HG02759 (cell line): ENCODE data around the gene SMTNL2.
"Not testable (repeated sequence)": the region's sequence is repeated elsewhere in the genome, so short reads cannot be mapped to it uniquely, and the experiment has no call there.

Experiments
- ATAC-seq: cut with Tn5 transposase; IDR thresholded peaks from one replicate; pipeline ENCODE4 v1.9.1; 2021; ENCODE audit warnings: mild to moderate bottlenecking, moderate library complexity; ENCODE audit not compliant: unreplicated experiment

Gene SMTNL2

GRCh38 chr17:4599505-4600281 is 15.4 kb downstream of the SMTNL2 start:
- ATAC-seq, result no peak

- ATAC-seq, result no peak
Observed at GRCh38 chr17:4600563-4600962, 16.2 kb downstream of the SMTNL2 start.

DNA sequence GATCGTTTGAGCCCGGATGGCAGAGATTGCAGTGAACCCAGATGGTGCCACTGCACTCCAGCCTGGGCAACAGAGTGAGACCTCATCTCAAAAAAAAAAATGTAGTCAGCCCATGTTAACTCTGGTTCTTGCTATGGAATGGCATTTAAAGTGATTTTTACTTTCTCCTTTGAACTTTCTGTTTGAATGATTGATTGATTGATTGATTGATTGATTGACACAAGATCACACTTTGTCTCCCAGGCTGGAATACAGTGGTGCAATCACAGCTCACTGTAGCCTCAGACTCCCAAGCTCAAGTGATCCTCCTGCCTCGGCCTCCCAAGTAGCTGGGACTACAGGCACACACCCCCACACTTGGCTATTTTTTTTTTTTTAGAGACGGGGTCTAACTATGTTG is 17.0 kb downstream of the SMTNL2 start:
- no peak for ATAC-seq

DNA sequence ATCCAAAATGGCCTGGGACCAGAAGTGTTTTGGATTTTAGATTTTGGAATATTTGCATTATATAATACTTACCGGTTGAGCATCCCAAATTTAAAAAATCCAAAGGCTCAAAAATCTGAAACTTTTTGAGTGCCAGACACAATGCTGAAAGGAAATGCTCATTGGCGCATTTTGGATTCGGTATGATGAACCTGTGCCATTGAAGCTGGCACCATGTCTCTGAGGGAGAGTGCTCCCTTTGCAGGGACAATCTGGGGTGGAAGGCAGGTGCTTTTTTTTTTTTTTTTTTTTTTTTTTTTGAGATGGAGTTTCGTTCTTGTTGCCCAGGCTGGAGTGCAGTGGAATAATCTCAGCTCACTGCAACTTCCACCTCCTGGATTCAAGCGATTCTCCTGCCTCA is 17.7 kb downstream of the SMTNL2 start:
- ATAC-seq, result no peak

DNA sequence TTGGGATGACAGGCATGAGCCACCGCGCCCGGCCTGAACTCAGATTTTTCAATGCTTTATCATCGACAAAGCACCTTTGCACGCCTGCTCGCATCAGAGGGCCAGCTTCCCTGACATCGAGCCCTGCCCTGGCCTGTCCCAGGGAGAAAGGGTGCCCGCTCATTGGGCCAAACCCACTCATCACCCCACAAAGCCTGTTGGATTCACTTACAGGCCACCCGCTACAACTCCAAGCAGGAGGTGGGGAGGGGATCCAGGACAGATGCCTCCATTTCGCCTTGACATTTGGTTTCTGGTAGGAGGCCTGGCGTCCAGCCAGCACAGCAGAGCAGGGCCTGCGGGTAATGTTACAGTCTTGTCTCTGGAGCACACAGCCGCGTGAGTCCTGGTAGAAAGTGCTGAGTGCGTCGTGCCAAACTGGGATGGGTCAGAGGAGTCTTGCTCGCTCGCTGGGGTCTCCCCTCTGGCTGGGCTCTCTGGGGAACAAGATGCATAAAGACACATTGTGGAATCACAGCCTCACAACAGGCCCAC is 19.8 kb downstream of the SMTNL2 start:
- ATAC-seq, result no peak

DNA sequence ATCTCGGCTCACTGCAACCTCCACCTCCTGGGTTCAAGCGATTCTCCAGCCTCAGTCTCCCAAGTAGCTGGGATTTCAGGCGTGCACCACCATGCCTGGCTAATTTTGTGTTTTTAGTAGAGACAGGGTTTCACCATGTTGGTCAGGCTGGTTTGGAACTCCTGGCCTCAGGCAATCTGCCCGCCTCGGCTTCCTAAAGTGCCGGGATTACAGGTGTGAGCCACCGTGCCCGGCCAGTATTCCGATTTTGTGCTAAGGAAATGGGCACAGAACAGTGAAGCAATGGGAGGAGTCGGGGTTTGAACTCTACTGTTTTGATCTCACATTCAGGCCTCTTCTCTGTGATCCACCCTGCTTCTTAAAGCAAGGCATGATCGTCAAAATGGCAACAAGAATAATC is 20.4 kb downstream of the SMTNL2 start:
- not testable (repeated sequence) for ATAC-seq

DNA sequence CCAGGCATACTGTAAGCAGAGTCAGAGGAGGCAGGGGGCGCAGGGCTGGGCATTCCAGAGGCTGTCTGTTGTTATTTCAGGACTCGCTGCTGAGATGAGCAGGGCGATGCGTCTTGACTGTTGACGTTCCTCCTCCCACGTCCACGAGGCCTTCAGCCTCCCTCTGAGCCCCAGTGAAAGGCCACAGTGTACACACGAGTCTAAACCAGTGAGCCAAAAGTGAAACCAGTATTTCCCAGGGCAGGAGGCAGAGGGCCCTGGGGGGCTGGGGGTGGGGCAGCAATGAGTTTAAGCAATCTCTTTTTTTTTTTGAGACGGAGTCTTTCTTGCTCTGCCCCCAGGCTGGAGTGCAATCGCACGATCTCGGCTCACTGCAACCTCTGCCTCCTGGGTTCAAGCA is 21.5 kb downstream of the SMTNL2 start:
- ATAC-seq, result no peak

DNA sequence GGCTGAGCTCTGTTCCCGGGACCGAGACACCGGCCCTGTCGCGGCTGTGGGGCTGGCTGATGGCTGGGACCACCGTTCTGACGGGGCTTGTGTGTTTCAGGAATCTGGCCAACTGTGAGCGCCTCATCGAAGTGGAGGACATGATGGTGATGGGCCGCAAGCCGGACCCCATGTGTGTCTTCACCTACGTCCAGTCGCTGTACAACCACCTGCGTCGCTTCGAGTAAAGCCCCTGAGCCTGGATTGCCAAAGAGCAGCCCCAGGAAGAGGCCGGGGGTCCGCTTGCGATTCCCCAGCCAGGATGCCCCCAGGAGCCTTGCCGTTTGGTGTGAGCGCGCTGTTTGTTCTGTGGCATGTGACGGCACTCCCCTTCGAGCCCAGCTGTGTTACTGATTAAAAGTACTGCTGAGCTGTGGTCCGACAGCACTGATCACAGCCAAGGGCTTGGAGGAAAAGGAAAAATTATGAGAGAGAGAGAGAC is 23.0 kb downstream of the SMTNL2 start:
- no peak for ATAC-seq

- no peak for ATAC-seq
Observed at GRCh38 chr17:4607773-4608187, 23.5 kb downstream of the SMTNL2 start.

DNA sequence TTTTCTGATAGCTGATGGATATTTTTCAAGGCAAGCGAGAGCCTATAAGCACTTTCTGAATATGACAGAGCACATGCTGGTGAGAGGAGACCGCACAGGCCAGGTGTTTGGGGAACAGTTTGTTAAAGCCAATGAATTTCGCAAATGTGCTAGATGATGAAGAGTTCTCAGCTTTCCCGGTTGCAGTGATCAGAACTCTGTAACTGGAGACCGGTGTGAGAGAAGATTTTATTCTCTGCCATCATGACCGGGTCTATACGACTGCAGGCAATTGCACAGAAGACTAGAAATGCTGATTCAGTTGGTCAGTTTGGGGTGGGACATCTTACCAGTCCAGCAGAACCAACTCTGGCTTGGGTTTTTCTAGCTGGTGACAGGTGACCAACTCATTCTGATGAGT is 25.4 kb downstream of the SMTNL2 start:
- ATAC-seq, result no peak

GRCh38 chr17:4610162-4610561 is 25.8 kb downstream of the SMTNL2 start:
- ATAC-seq, result no peak

- ATAC-seq, result no peak
Observed at GRCh38 chr17:4610656-4611055, 26.3 kb downstream of the SMTNL2 start.

- ATAC-seq, result no peak
Observed at GRCh38 chr17:4616476-4616875, 32.1 kb downstream of the SMTNL2 start.

DNA sequence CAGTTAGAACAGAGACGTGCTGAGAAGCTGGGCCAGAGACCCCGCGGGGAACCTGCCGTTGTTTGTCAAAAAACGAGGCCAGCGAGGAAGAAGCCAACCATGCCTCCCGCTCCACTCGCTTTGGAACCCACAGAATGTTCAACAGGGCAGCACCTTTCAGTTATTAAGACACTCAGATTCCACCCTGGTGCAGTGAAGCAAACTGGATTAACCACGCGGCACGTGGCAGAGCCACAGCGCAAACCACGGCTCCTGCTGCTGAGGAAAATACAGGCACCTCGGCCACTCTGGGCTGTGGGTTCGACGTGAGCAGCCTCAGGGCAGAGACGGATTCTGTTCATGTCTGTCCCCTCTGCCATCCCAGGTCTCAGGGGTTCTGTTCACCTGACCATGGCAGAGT is 32.8 kb downstream of the SMTNL2 start:
- ATAC-seq, result no peak

DNA sequence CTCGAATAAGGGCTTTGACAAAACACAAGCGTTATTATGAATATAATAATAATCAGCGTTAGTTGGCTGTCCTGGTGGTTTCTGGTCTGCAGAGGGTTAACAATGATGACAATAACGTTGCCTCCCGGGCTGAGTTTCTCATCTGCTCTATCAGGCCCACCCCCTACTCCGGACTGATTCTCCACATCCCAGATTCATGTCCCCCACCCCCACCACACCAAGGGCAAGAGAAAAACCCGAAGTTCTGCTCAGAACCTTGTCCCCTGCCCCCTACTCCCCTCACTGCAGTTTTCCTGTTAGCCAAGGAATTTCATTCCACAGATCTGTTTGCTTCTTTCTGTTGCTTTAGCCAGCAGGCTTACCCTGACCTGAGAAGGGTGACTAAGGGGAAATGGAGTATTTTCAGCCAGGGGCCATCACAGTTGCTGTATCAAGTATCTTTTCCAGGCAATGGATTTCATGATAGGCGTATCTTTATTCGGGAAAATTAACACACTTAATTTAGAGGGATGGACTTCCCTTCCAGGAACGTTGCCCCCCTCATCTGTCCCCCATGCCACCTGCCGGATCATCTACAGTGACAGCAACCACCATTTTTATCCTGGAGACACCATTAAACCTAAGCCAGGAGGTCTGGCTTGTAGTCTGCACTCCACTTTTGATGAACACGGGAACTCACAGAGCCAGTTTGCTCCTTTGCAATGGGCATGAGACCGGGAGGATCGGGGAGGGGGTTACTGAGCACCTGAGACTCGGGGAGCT is 33.4 kb downstream of the SMTNL2 start:
- no peak for ATAC-seq

GRCh38 chr17:4620531-4621101 is 36.3 kb downstream of the SMTNL2 start:
- no peak for ATAC-seq

GRCh38 chr17:4622375-4622774 is 38.0 kb downstream of the SMTNL2 start:
- ATAC-seq, result no peak

DNA sequence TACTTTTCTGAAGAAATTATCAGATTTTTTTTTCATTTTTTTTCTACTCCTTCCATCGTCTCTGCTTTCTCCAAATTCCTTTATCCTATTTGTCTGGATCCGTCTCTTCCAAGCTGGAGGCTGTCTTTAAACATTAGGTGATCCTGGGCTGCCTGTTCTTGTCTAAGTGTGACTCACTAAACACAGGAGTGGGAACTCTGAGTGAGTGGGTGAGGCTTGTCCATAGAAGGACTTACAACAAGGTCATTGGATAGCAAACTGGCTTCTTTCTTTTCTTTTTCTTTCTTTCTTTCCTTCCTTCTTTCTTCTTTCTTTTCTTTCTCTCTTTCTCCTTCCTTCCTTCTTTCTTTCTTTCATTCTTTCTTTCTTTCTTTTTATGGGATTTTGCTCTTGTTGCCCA is 38.9 kb downstream of the SMTNL2 start:
- ATAC-seq, result no peak

DNA sequence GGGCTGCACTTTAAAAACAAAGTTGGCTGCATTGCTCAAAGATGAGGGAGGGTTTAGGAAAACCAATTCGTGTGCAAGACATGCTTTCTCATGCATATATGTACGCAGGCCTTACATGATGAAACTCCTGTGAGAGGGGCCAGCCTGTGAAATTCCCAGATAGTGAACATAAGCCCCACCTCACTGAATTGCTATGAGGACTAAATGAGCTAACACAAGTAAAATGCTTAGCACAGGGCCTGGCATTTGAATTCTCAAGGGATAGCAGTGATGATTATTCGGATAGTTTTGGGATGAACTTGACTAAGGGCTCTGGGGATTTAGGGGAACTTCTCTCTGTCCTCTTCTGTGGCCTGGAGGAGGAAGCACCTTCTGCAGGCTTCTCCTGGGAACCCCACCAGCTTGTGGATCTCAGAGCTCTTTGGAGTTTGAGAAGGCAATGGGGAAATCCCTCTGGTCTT is 40.2 kb downstream of the SMTNL2 start:
- not testable (repeated sequence) for ATAC-seq

- no peak for ATAC-seq
Observed at GRCh38 chr17:4625181-4625617, 40.9 kb downstream of the SMTNL2 start.

- ATAC-seq, result no peak
Observed at GRCh38 chr17:4626734-4627256, 42.5 kb downstream of the SMTNL2 start.
